Panc1 (cell line): ENCODE results near the gene KLB. TPM values are rescaled to one million over a fixed set of nuclear protein-coding genes. Genes with fewer than 3 reads are reported as not detected.

Experiments used
- ATAC-seq: fragments of 200-7000 bp; cut with Tn5 transposase; 2 replicates; pipeline ENCODE4 v1.9.1; 2020; ENCODE audit warnings: mild to moderate bottlenecking, moderate library complexity
- BruUV-seq: library from RNA; stranded (reverse); fragments of 400-500 nt; replicated peaks from 2 replicates; lab custom pipeline; 2021; lab: Mats Ljungman, UMichigan
- CTCF ChIA-PET: fragments of 300-600 bp; sonication (Branson Sonifier 250); formaldehyde crosslinking; loops from one replicate; lab custom pipeline; 2022; ENCODE audit warnings: antibody characterized with exemption; lab: Charles Lee
- POLR2A ChIA-PET: fragments of 300-600 bp; sonication (Branson Sonifier 250); formaldehyde crosslinking; loops from one replicate; lab custom pipeline; 2022; ENCODE audit warnings: antibody characterized with exemption; lab: Charles Lee
- DNase-seq: peaks from one replicate; pipeline ENCODE4 v3.0.0-alpha.2; 2010; ENCODE audit warnings: low read depth, low spot score
- H3K27ac ChIP-seq: 2 replicates; pipeline ENCODE4 v1.5.1; 2011; ENCODE audit warnings: mild to moderate bottlenecking, low read length, inconsistent platforms
- H3K27me3 ChIP-seq: fragments of 200-500 bp; sonication (Bioruptor generic); 2 replicates; pipeline ENCODE4 v1.6.0; 2014; ENCODE audit warnings: low read length, inconsistent platforms; ENCODE audit not compliant: control insufficient read depth, insufficient read depth
- H3K36me3 ChIP-seq: fragments of 200-500 bp; sonication (Bioruptor generic); 2 replicates; pipeline ENCODE4 v1.5.1; 2014; ENCODE audit warnings: inconsistent platforms, mild to moderate bottlenecking, low read length, moderate library complexity; ENCODE audit not compliant: control insufficient read depth, insufficient read depth
- H3K4me1 ChIP-seq: 2 replicates; pipeline ENCODE4 v1.5.1; 2011; ENCODE audit warnings: inconsistent platforms, mild to moderate bottlenecking, low read length, moderate library complexity; ENCODE audit not compliant: control insufficient read depth, insufficient read depth
- H3K4me3 ChIP-seq, 2 experiments: 2 replicates each; pipeline ENCODE4 v1.5.1; 2011 to 2012; ENCODE audit warnings: low read depth in 2 of 2, low read length in 2 of 2, mild to moderate bottlenecking in 2 of 2, inconsistent platforms in 1 of 2, moderate library complexity in 1 of 2
- H3K9me3 ChIP-seq: fragments of 200-500 bp; sonication (Bioruptor generic); 2 replicates; pipeline ENCODE4 v1.5.1; 2014; ENCODE audit warnings: low read depth, mild to moderate bottlenecking, inconsistent platforms, low read length, moderate library complexity; ENCODE audit not compliant: control insufficient read depth, insufficient read depth
- CTCF ChIP-seq: fragments of 450-650 bp; IDR thresholded peaks from 2 replicates; pipeline ENCODE4 v1.5.1; 2017; ENCODE audit warnings: mild to moderate bottlenecking
- POLR2AphosphoS5 ChIP-seq: IDR thresholded peaks from 2 replicates; pipeline ENCODE4 v1.6.1; 2012; ENCODE audit warnings: mild to moderate bottlenecking, low read depth, low read length, moderate library complexity
- REST ChIP-seq, 2 experiments: IDR thresholded peaks; 2 replicates each; pipeline ENCODE4 v1.6.1; 2011 to 2012; ENCODE audit warnings: low read depth in 2 of 2, control low read depth in 1 of 2, low read length in 1 of 2, mild to moderate bottlenecking in 1 of 2, moderate library complexity in 1 of 2; ENCODE audit not compliant: insufficient read depth in 1 of 2
- SIN3A ChIP-seq: IDR thresholded peaks from 2 replicates; pipeline ENCODE4 v1.6.1; 2012; ENCODE audit warnings: low read depth, mild to moderate bottlenecking, low read length, moderate library complexity, borderline replicate concordance; ENCODE audit not compliant: insufficient read depth
- TCF7L2 ChIP-seq: IDR thresholded peaks from 2 replicates; pipeline ENCODE4 v1.6.1; 2011; ENCODE audit warnings: mild to moderate bottlenecking, low read depth, low read length, inconsistent platforms
- in situ Hi-C: cut with HindIII; loops from 2 replicates; pipeline ENCODE4 v1.10.0; 2016; ENCODE audit warnings: low sequenced_read_pairs, low pct_unique_long_range_greater_than_20kb
- intact Hi-C: fragments of 100-400 bp; cut with micrococcal nuclease; formaldehyde crosslinking; loops from one replicate; pipeline ENCODE4 v1.10.0; 2022; ENCODE audit not compliant: unreplicated experiment
- total RNA-seq: library from RNA; stranded (reverse); gene quantifications from one replicate; pipeline ENCODE4 v1.2.1, GENCODE V29; 2021; ENCODE audit not compliant: unreplicated experiment

KLB gene
- total RNA-seq, 1 experiment from 2014 or later: not detected

- in situ Hi-C loops (no loop called here), intact Hi-C loops (no loop called here)
- no peak for TF ChIP-seq TCF7L2
- TF ChIP-seq POLR2AphosphoS5: 0 out of 2 replicates have a peak, but pooled peaks have one; percentile 8
- ATAC-seq (no peak), DNase-seq (no peak)
- Histone ChIP-seq H3K36me3 (peaks cover 34% of the 10 kb centered on the region), H3K27me3 (no peaks in the 10 kb centered on the region), H3K27ac (no peak overlapping the region), H3K9me3 (no peaks in the 10 kb centered on the region), H3K4me1 (no peaks in the 10 kb centered on the region), H3K4me3 (no peak overlapping the region)
- no TSS peak for BruUV-seq
- POLR2A ChIA-PET: no interaction called here
- CTCF ChIA-PET: no interaction called here
Measured at GRCh38 chr4:39450618-39451017, 43.9 kb downstream of the KLB start.

- BruUV-seq: no TSS peak
- no peaks in the 10 kb centered on the region for H3K9me3 ChIP-seq
- ChIA-PET CTCF (no interaction called here), POLR2A (no interaction called here)
- intact Hi-C loops (no loop called here), in situ Hi-C loops (no loop called here)
- DNase-seq: no peak
- TF ChIP-seq POLR2AphosphoS5 (no peak; the same call in 1 of the 2 replicates), SIN3A (no peak), REST (IDR thresholded peaks at IDR 0.05; ENCODE audit: insufficient read depth in 1 of 2, low read depth in 2 of 2, low read length in 1 of 2) (no peak), CTCF (no peak), TCF7L2 (no peak)
- no peaks in the 10 kb centered on the region for H3K27me3 ChIP-seq
- H3K4me1 ChIP-seq: peaks cover 3% of the 10 kb centered on the region
- peaks cover 42% of the 10 kb centered on the region for H3K36me3 ChIP-seq
- no peak overlapping the region for H3K27ac ChIP-seq
- no peak overlapping the region for H3K4me3 ChIP-seq
- no peak for ATAC-seq
Measured at GRCh38 chr4:39451423-39452023, 44.8 kb downstream of the KLB start.

- in situ Hi-C loops: no loop called here
- CTCF ChIA-PET: interaction anchor here (0.6 kb wide), 1 partner anchor 33 kb away, joined by 16 read pairs; no protein-coding TSS in a partner anchor
- POLR2A ChIA-PET: interaction anchor here (0.5 kb wide), 1 partner anchor 14 kb away, joined by 5 read pairs; no protein-coding TSS in a partner anchor
Measured at GRCh38 chr4:39452153-39452859, 45.6 kb downstream of the KLB start.

More at GRCh38 chr4:39452153-39452859, 45.6 kb downstream of the KLB start:
- BruUV-seq: no TSS peak
- DNase-seq: no peak
- no peak overlapping the region for H3K4me3 ChIP-seq
- H3K4me1 ChIP-seq: peaks cover 9% of the 10 kb centered on the region
- TF ChIP-seq POLR2AphosphoS5: no peak; the same call in 1 of the 2 replicates
- no peak for TF ChIP-seq TCF7L2
- TF ChIP-seq CTCF: no peak
- no peak for TF ChIP-seq REST (IDR thresholded peaks at IDR 0.05; ENCODE audit: insufficient read depth in 1 of 2, low read depth in 2 of 2, low read length in 1 of 2)
- TF ChIP-seq SIN3A: no peak
- H3K9me3 ChIP-seq: no peaks in the 10 kb centered on the region
- no peak overlapping the region for H3K27ac ChIP-seq
- intact Hi-C loops: no loop called here
- H3K36me3 ChIP-seq: peaks cover 48% of the 10 kb centered on the region
- no peaks in the 10 kb centered on the region for H3K27me3 ChIP-seq
- ATAC-seq: no peak
